Measurements from ENCODE around the gene CLUH.

DNA sequence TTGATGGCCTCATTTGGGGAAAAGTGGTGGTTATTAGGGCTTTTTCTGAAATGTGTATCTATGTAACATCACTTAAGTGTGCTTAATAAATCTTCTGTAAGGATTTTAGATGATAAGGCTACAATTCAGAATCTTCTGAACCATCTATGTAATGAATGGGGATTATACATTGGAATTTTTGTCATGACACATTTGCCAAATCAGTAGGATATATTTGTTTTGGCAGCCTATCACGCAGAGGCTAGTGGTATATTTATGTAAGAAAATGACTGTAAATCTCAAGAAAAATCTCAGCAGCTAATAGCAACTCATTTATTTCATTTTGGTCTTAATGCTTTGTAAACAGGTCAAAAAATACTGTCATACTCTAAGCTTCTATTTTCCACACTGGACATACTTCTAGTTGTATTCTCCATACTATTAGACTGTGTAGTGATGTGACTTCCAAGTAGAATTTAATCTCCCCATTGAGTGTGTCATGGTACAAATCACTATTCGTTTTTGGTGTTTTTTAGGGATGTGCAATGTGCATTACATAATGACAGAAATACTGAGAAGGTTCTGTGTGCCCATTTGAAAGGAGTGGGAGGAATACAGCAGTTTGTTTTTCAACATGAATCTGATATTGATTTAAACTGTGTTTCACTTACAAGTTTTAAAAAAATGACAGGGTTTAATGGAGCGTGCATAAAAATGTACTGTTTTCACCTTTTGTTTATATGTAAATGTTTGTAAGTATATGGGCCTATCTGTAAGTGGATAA, 29.2 kb downstream of the CLUH start:
- TF ChIP-seq, protein P1, sequence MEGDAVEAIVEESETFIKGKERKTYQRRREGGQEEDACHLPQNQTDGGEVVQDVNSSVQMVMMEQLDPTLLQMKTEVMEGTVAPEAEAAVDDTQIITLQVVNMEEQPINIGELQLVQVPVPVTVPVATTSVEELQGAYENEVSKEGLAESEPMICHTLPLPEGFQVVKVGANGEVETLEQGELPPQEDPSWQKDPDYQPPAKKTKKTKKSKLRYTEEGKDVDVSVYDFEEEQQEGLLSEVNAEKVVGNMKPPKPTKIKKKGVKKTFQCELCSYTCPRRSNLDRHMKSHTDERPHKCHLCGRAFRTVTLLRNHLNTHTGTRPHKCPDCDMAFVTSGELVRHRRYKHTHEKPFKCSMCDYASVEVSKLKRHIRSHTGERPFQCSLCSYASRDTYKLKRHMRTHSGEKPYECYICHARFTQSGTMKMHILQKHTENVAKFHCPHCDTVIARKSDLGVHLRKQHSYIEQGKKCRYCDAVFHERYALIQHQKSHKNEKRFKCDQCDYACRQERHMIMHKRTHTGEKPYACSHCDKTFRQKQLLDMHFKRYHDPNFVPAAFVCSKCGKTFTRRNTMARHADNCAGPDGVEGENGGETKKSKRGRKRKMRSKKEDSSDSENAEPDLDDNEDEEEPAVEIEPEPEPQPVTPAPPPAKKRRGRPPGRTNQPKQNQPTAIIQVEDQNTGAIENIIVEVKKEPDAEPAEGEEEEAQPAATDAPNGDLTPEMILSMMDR (IDR thresholded peaks at IDR 0.05; ENCODE audit: low read depth, low read length) = no peak
- TF ChIP-seq EZH2phosphoT487 (IDR thresholded peaks at IDR 0.05; ENCODE audit: low read depth) = no peak
